PC-3 (cell line): ENCODE measurements around the gene ANKS6.

Source experiments
- EZH2 ChIP-seq: fragments of 300-600 bp; sonication (generic); IDR thresholded peaks from one replicate; pipeline ENCODE4 v1.6.1; 2017; ENCODE audit warnings: antibody characterized with exemption, mild to moderate bottlenecking, low read length; ENCODE audit not compliant: unreplicated experiment
- TF ChIP-seq, protein P1 (sequence below): fragments of 300-600 bp; sonication (generic); conservative IDR thresholded peaks from 2 replicates; pipeline ENCODE4 v1.5.1; 2017; ENCODE audit warnings: antibody characterized with exemption, low read depth, mild to moderate bottlenecking, low read length

DNA sequence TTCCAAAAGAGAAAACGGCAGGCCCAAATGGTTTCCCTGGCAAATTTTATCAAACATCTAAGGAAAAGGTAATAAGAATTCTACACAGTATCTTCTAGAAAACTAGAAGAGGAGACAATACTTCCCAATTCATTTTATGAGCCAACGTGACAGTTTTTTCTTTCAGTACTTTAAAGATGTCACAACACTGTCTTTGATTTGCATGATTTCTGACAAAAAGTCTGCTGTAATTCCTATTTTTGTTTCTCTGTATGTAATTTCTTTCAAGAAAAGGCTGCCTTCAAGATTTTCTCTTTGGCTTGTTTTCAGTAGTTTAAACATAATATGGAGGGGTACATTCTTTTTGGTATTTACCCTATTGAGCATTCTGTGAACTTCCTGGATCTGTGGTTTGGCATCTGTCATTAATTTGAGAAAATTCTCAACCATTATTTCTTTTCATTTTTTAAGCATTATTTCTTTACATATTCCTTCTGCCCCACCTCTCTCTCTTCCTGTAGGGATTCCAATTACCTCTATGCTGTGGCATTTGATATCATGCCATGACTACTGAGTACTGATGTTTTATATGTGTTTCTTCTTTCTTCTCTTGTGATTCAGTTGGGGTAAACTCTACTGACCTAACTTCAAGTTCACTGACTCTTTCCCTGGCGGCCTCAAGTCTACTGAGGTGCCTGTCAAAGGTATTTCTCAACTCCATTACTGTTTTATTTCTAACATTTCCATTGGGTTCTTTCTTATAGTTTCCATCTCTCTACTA lies 32.2 kb downstream of the ANKS6 start:
- TF ChIP-seq, protein P1, sequence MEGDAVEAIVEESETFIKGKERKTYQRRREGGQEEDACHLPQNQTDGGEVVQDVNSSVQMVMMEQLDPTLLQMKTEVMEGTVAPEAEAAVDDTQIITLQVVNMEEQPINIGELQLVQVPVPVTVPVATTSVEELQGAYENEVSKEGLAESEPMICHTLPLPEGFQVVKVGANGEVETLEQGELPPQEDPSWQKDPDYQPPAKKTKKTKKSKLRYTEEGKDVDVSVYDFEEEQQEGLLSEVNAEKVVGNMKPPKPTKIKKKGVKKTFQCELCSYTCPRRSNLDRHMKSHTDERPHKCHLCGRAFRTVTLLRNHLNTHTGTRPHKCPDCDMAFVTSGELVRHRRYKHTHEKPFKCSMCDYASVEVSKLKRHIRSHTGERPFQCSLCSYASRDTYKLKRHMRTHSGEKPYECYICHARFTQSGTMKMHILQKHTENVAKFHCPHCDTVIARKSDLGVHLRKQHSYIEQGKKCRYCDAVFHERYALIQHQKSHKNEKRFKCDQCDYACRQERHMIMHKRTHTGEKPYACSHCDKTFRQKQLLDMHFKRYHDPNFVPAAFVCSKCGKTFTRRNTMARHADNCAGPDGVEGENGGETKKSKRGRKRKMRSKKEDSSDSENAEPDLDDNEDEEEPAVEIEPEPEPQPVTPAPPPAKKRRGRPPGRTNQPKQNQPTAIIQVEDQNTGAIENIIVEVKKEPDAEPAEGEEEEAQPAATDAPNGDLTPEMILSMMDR, result no peak
- TF ChIP-seq EZH2, result no peak
